NCI-H2196 (cell line): ENCODE data around the gene ALG3.
A peak's percentile ranks its signal among the peaks of the same experiment; 100 is the strongest.

Experiments used
- DNase-seq: peaks from one replicate; lab custom pipeline; 2025; ENCODE audit not compliant: unreplicated experiment; lab: John Stamatoyannopoulos, UW

Gene ALG3

GRCh38 chr3:184260724-184261269 is 12.0 kb upstream of the ALG3 start:
- DNase-seq = no peak

GRCh38 chr3:184259878-184260723 is 11.3 kb upstream of the ALG3 start:
- DNase-seq = no peak

DNA sequence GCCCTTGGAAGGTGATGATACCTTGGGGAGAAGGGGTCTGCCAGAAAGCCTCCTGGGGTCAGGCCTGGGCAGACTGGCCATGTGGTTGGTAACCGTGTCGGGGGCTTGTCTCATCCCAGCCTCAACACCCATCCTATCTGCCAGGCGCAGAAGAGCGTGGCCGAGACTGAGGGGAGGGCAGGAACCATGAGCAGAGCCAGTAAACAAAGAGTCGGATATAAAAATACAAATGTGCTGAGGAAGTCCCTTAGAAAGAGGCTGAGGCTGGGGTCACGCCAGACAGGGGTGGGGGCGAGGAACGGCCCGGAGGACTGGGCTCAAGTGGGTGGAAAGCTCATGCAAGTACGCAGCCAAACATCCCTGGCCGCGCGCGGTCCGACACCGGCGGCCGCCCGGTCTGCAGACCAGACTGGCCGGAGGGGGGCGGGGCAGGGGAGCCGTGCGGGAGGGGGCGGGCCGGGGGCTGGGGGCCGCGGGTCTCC is 10.7 kb upstream of the ALG3 start:
- no peak for DNase-seq

DNA sequence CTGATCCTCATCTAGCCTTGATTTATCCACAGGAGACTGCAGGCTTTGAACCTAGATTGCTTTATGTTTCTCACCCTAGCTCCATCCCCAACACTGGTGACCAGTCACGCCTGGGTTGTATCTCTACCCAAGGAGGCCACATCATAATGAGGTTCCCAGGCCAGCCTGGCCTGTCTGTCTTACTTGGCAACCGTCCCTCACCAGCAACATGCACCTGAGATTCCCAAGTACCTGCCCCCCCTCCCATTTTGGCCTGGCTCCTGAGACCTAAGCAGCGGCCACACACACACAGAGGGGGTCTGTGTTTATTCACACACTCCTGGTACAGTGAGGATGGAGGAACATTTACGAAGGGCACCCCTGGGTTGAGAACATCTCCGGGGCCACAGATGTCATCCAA is 10.2 kb upstream of the ALG3 start:
- no peak for DNase-seq

GRCh38 chr3:184257083-184257915 is 8.5 kb upstream of the ALG3 start:
- DNase-seq = no peak

DNA sequence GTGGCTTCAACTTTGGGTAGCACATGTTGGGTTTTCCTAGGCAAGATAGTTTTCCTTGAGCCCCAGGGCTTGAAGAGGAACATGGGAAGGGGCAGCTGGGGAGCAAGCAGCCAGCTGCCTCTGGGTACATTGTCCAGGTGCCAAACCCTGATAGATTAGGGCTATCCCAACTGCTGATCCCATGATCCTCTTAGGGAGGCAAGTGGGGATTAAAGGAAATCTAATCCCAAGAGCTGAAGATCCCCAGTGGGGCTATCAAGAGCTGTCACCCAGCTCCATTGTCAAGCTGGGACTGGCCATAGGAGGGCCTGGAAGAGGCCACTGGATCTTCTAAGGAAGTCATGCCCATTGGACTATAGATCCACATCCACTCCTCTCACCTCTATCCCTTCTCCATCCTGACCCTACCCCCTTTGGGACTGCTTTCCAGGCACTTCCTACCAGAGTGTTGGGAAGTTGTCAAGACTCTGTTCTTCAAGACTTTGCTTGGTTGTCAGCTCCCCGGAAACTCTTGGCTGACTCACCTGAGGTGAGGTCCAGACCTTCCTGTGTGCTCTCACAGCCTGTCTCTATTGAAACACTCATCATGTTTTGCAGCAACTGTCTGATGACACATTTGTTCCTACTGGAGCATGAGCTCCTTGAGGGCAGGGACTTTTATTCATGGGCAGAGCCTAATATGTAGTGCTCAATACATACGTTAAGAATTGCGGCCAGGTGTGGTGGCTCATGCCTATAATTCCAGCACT is 6.7 kb upstream of the ALG3 start:
- DNase-seq = no peak

GRCh38 chr3:184250167-184250828 is 1.5 kb upstream of the ALG3 start:
- peak; percentile 98 for DNase-seq

DNA sequence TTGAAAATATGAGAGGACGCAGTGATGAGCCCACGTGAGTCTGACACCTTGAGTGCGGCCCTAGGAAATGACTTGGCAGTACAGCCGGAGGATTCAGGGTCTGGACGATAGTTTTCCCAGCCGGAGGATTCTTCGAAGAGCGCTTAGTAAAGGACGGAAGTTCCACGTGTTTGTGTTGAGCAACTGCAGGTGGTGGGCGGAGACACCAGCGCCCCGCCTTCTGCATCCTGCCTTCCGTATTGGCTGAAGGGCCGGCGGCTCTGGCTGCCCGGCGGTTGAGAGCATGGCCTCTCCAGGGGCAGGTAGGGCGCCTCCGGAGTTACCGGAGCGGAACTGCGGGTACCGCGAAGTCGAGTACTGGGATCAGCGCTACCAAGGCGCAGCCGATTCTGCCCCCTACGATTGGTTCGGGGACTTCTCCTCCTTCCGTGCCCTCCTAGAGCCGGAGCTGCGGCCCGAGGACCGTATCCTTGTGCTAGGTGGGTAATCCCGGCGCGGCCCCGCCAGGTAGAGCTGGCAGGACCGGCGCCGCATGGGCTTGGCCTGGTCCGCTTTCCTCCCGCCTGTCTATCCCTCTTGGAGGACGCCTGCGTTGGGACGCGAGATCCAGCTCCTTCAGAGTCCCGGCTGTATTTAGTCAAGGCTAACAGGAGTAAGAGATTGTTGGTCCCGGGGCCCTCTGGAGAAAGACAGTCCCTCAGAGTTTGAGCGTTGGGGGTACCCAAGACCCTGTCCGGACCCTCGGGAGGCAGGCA is 827 bp upstream of the ALG3 start, which contains the start of gene EEF1AKMT4:
TSS of gene EEF1AKMT4 (plus strand) at position 261 of the 755 bp plus-strand sequence. CDS start at position 284, 23 bp downstream.
- DNase-seq = peak; percentile 99

GRCh38 chr3:184242297-184242685 is 6.5 kb downstream of the ALG3 start:
- no peak for DNase-seq

DNA sequence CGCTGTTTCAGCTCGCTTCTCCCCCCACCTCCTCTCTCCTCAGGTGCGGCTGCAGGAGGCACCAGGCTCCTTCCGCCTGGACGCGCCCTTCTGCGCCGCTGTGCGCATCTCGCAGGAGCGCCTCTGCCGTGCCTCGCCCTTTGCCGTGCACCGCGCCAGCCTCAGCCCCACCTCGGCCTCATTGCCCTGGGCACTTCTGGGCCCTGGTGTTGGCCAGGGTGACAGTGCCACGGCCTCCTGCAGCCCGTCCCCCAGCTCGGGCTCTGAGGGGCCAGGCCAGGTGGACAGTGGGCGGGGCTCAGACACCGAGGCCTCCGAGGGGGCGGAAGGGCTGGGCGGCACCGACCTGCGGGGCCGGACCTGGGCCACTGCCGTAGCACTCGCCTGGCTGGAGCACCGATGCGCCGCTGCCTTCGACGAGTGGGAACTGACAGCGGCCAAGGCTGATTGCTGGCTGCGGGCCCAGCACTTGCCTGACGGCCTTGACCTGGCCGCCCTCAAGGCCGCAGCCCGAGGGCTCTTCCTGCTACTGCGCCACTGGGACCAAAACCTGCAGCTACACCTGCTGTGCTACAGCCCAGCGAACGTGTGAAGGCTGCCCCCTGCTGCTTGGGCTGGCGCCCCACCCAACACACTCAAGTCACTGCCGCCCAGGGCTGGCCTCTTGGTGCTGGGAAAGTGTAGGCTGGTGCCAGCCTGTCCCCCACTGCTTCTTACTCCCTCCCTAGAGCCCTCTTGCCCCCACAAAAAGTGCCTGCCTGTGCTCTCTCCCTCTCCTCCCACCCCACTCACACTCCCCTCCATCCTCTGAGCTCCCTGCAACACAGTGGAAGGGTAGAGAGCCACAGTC is 7.1 kb downstream of the ALG3 start:
- DNase-seq = peak; percentile 99

GRCh38 chr3:184241141-184241446 is 7.7 kb downstream of the ALG3 start:
- no peak for DNase-seq

DNA sequence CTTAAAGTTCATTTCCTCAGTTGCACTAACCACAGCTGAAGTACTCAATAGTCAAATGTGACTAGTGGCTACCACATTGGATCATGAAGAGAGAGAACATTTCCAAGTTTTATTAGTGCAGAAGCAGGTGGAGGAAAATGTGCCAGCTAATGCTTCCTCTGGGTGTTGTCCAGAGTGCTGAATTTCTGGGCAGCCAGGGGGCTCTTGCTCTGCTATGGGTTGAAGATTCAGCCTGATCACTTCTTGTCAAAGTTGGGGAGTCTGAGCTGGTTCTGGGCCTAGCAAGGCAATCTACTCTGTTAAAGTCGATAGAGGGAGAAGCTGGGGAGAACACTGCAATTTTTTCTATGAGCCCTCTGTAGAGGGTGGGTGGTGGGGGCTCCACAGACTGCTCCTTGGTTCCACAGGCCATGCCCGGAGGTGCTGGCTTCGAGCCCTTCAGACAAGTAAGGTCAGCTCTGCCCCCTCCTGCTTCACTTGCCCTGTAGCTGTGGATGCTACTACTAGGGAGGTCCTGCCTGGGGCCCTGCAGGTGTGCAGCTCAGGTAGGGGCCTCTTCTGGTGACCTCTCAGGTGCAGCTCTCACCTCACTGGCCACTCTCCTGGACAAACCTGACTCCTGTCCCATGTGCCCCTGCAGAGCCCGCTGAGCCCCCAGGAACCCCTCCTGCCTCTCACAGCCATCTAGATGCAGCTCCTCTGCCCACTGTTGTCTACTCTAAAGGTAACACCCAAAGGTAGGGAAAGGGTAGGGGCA is 8.2 kb downstream of the ALG3 start:
- no peak for DNase-seq

DNA sequence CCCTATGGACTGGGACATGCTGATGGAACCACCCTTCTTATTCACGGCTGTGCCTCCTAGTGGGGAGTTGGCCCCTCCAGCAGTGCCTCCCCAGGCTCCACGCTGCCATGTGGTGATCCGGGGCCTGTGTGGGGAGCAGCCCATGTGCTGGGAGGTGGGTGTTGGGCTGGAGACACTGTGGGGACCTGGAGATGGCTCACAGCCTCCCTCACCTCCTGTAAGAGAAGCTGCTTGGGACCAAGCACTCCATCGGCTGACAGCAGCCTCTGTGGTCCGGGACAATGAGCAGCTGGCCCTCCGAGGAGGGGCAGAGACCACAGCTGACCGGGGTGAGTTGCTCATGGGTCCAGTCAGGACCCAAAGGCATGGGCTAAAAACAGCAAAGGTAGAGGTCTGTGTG is 9.1 kb downstream of the ALG3 start:
- no peak for DNase-seq

GRCh38 chr3:184239221-184239620 is 9.5 kb downstream of the ALG3 start:
- DNase-seq = no peak

DNA sequence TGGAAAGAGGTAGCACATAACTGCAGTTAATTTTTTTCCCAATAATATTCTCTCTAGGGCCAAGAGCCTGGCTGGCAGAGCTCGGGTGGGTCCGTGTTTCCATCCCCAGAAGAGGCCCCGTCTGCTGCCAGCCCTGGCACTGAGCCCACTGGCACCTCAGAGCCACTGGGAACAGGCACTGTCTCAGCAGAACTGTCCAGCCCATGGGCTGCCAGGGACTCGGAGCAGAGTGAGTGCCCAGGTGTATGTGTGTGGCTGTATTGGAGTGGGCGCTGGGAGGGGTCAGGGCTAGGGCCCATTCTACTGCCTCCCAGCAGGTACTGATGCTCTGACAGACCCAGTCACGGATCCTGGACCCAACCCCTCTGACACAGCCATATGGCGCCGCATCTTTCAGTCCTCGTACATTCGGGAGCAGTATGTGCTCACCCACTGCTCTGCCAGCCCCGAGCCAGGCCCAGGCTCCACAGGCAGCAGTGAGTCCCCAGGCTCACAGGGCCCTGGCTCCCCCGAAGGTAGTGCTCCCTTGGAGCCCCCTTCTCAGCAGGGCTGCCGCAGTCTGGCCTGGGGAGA is 10.4 kb downstream of the ALG3 start:
- DNase-seq = no peak

GRCh38 chr3:184237807-184238206 is 11.0 kb downstream of the ALG3 start:
- DNase-seq = no peak

DNA sequence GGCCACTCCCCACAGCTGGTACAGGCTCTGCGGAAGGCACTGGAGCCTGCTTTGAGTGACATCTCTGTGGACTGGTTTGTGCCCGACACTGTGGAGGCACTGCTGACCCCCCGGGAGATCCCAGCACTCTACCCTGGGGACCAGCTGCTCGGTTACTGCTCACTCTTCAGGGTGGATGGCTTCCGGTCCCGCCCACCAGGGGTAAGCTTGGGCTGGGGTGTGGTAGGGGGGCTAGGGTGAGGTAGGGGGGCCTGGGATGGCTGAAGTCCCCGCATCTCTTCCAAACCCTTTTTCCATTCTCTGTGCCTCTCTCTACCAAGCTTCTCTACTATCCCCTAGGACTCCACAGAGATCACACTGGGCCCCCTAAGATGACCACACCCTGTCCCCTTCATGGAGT is 11.6 kb downstream of the ALG3 start:
- DNase-seq = no peak

- no peak for DNase-seq
Measured at GRCh38 chr3:184236636-184237035, 12.1 kb downstream of the ALG3 start.
